HG02759 (cell line): ENCODE data around the gene KCNQ1.

Experiments
- ATAC-seq: cut with Tn5 transposase; IDR thresholded peaks from one replicate; pipeline ENCODE4 v1.9.1; 2021; ENCODE audit warnings: mild to moderate bottlenecking, moderate library complexity; ENCODE audit not compliant: unreplicated experiment

Gene KCNQ1

DNA sequence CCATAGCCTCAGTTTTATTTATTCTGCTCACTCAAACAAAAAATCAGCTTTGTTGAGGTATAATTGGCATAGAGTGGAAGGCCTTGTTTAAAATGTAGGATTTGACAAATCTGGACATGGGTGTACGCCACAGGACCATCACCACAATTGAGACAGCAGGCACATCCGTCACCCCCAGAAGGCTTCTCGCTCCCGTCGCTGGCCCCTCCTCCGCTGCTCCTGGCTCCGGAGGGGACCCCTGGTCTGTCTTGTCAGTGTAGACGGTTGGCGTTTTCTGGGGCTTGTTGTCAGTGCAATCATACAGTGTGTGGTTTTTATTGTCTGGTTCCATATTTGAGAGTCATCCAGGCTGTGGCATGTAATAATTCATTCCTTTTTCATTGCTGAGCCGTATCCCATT is 97.6 kb downstream of the KCNQ1 start:
- ATAC-seq = no peak

DNA sequence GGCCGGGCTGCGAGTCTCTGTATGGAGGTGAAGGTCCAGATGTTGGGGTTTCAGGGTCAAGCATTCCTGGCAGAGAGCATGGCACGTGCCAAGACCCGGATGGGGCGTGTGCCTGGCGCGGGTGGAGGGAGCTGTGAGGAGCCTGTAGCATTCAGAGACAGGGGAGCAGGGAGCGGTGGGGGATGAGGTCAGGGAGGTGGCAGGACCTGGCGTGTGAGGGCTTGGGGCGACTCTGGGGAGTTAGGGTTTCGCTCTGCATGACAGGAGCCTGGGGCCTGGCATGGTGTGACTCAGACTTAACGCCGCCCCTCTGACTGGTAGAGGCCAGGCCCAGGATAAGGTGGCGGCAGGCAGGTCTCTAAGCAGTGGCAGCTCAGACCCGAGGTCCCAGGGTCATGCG is 103.0 kb downstream of the KCNQ1 start:
- ATAC-seq = no peak

DNA sequence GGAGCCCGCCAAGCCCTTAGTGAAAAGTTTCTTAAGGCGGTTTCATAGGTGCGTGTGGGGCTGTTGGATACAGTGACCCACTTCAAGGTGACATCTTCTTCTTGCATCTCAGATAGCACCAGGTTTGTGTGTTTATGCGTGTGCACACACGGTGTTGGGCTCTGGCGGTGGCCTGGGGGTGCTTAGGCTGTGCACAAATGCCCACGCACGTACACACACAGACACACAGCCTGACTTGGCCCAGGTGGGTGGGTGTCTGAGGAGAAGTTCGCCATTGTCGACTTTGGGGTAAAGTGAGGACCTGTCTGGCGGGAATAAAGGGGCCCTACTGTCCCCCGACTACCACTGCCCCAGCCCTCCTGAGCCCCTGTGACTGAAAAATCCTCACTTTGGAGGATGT is 103.8 kb downstream of the KCNQ1 start:
- ATAC-seq = no peak

DNA sequence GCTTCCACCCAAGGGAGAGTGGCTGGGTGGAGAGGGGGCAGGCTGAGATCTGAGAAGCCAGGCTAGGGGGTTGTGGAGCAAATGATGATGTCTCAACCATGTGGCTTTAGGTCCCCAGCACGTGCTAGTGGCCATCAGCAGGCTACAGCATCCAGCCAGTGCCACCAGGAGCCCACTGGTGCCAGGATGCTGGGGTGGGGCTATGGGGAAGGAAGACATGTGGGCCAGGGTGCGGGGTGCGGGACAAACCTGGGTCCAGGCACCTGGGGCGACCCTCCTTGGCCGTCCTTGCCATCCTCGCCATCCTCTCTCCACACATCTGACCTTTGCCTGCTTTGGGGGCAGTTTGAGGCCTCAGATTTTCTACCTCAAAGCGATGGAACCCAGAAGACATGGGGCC is 104.3 kb downstream of the KCNQ1 start:
- no peak for ATAC-seq

DNA sequence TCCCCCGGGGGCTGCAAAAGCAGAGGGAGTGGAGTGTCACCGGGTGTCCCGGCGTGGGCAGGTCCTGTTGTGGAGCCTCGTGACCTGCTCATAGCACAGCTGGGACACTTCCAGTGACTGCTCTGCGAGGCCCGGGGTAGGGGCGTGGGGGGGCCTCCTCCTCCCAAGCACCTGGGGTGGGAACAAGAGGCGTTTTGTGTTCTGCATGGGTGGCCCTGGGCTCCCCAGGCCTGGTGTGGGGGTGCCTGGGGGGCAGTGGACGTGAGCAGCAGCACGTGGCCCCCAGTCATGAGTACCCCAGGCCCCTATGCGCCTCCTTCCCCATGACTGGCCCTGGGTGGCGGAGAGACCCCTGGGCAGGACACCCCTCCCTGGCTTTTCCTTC is 104.7 kb downstream of the KCNQ1 start:
- ATAC-seq = no peak

DNA sequence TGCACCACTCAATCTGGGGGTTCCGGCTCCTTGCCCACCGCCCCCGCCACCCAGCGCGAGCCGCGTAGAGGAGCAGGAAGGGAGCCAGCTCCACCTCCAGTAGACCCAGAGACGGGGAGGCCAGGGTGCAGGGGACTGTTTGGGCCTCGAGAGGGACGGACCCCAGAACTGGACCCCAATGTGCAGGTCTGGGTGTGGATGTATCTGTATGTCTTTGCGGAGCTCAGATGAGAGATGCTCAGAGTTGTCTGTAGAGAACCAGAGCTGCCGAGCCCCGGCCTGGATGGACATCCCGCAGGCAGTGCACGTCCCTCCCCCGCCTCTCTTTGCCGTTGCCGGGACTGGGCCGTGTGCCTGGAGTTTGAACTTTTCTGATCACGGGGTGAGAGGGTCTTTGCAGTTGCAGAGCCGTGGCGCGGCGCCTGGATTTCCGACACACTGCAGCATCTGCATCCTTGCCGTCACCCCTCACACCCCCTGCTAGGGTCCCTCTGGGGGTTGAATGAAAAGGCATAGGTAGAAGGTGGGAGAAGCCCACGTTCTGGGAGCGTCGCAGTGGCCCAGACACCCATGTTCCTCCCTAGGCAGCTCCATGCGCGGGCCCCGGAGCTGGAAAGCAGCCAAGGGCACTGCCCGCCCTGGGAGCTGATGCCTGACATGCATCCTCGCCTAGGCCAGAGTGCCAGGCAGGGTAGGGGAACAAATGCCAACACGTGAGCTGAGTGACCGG is 105.2 kb downstream of the KCNQ1 start:
- ATAC-seq = no peak

DNA sequence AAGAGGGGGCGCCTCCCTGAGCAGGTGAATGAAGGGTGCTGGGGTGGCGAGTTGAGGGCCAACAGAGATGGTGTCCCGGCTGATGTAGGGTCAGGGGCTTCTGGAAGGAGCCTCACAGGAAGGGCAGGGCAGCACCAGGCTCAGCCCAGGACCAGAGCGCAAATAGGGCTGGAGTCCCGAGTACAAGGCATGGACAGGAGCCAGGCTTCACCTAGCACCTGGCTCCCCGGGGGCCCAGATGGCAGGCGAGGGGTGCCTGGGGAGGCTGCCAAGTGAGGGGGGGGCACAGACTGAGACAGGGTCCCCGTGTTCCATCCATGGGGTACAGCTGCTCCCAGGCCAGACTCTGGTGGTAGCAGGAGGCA is 105.8 kb downstream of the KCNQ1 start:
- no peak for ATAC-seq

DNA sequence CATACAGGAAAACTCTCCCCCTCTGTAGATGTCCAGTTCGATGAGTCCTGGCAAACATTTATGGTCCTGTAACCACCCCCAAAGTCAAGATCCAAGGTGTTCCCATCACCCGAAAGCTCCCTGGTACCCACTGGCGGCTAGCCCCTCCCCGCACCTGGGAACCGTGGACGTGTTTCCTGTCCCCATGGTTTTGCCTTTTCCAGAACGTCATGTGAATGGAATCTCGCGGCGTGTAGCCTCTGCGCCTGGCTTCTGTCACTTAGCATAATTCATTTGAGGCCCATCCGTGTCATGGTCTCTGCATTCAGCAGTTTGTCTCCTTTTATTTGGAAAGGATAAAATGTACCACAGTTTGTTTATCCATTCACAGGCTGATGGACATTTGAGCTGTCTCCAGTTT is 106.3 kb downstream of the KCNQ1 start:
- ATAC-seq = no peak

DNA sequence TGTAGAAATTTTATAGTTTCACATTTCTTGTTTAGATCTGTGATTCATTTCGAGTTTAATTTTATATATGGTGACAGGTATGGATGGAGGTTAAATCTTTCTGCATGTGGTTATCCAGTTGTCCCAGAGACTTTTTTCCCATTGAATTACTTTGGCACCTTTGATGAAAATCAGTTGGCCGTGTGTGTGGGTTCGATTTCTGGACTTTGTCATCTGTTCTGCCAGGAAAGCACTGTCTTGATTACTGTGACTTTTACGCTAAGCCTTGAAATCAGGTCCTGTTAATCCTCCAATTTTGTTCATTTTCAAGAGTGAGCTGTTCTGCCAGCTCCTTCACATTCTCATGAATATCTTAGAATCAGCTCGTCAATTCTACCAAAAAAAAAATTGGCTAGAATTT is 107.4 kb downstream of the KCNQ1 start:
- no peak for ATAC-seq

DNA sequence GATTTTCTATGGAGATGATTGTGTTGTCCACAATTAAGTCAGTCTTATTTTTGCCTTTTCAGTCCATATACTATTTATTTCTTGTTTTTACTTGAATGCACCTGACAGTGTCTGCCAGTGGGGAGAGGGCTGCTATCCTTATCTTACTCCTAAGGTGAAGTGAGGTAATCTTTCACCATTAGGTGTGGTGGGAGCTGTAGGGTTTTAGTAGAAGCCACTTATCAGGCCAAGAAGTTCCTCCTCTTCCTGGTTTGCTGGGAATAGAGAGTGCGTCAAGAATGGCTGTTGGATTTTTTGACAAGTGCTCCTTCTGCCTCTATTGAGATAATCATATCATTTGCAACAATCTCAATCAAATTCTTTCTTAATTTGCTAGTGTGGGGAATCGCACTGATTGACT is 108.4 kb downstream of the KCNQ1 start:
- no peak for ATAC-seq

DNA sequence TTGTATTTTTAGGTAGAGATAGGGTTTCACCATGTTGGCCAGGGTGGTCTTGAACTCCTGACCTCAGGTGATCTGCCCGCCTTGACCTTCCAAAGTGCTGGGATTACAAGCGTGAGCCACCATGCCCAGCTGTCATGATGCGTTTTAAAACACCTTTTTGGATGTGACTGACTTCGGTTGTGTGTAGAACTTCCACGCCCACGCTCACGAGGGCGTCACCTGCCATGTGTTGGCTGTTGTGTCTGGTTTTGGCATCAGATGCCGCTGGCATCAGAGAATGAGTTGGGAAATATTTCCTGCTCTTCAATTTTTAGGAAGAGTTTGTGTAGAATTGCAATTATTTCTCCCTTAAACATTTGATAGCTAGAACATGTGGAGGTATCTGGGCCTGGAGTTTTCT is 109.1 kb downstream of the KCNQ1 start:
- ATAC-seq = no peak

DNA sequence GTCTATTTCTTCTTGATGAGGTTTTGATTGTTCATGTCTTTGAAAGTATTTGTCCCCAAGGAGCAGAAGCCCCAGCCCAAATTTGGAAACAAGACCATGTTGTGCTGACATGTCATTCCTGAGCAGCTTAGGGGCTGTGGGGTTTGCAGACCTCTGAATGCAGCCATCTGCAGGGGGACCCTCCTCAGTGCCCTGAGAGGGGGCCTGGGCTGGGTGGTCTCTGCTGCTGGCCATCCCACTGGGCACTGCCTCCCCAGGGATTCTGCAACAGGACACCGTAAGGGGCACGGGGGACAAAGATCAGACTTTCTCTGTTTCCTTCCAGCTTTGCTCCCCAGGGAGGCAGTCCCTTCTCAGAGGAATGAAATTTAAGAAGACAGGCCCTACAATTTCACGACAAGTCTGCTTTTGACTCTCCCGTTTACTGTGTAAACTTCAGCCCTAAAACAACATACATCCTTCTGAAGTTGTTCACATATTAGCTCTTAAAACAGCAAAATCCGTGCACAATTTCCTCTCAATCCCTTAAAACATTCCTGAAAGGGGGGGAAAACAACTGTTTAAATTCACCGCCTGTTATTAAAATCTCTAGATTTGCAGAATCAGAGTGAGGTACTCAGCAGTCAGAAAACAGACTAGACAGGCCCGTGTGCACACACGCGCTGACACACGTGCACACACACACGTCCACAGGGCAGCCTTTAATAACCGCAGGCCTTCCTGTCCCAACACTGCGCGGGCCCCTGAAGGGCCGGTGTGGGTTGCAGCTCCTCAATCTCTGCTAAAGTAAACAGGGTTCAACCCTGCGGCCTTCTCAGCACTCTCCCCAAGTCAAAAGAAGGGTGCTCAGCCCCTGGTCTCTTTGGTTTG is 109.8 kb downstream of the KCNQ1 start:
- ATAC-seq = no peak

DNA sequence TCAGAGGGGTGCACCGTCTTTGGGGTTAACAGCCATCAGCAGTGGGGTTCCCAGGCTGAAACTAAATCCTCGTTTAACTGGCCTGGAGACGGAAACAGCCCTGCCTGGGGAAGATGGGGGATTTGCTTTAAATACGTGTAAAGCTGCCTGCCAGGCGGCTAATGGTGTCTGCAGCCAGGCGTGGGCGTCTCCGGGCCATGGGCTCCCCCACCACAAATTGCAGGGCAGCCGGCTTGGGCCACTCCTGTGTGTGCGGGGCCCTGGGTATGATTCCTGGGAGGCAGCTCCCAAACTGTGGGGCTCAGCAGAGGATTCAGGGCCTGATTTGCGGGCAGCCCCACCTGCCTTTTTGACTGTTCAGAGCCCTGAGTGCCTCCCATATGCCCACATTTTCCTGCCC is 110.5 kb downstream of the KCNQ1 start:
- ATAC-seq = no peak

DNA sequence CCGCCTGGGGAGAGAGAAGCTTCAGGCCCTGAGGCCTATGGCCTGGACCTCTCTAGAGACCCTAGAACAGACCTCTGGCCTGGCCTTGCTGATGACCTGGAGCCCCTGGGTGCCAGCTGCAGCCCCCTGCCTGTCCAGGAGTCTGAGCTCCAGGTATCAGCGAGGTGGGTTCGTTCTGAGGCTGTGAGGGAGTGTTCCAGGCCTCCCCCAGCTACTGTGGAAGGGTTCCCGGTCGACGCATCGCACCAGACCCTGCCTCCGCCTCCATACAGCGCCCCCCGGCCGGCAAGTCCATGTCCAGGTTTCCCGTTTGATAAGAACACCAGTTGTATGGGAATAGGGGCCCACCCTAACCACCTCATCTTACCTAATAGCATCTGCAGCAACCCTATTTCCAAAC is 111.1 kb downstream of the KCNQ1 start:
- no peak for ATAC-seq

DNA sequence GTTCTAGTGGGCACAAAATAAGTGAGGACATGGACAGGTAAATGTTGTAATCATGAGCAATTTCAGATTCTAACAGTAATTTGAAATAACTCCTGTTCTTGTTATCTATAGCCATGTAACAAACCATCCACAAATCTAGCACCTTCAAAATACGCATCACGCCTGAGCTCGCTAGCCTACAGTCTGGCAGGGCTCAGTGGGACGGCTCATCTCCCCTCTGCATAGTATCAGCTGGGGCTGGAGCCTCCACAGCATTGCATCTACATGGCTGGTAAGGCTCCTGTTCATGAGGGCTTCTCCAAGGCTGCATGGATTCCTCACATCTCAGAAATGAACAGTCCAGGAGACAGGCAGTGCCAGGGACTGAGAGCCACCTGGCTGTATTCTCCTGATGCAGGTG is 112.6 kb downstream of the KCNQ1 start:
- no peak for ATAC-seq

DNA sequence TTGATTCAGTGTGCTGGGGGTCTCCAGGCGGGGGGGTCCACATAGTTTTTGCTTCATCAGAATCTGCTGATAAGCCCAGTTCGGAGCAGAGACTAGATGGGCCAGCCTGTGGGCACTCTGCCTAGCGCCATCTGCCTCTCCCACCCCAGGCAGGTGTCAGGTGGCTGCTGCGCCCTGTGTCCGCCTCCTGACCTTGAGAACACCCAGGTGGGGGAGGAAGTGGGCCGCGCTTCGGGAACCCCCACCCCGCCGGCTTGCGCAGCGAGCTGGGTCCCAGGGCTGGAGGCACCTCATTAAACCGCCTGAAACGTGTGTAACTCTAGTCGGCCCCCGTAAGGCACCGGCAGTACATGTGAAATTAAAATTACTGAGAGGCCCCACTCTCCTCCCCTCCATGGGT is 113.6 kb downstream of the KCNQ1 start:
- no peak for ATAC-seq

DNA sequence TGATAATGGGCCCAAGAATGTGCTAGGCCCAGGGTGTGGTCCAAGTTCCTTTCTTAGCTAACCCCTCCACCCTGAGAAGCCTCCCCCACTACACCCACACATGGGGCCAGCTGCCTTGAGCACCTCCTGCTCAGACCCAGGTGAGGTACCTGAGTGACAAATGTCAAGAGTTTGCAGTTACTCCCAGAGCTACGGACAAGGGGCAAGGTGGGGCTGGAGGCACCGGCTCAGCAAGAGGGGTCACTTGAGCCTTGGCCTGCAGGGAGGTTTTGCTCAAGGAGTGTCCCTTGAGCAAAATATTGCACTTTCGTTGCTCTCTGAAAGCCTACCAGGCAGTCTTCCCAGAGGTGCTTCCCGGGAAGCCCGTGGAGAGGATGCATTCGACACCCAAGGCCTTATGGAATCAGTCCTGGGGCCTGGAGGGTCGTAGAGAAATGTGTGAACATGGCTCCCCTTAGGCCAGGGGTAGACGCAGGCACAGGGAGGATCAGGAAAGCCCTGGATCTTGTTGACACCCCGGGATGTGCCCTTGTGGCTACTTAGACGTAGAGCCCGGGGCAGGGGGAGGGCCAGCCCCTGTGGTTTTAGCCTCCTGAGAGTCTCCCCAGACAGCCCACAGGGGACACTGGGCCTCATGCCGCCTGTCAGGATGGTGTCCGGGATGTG is 114.2 kb downstream of the KCNQ1 start:
- ATAC-seq = no peak

DNA sequence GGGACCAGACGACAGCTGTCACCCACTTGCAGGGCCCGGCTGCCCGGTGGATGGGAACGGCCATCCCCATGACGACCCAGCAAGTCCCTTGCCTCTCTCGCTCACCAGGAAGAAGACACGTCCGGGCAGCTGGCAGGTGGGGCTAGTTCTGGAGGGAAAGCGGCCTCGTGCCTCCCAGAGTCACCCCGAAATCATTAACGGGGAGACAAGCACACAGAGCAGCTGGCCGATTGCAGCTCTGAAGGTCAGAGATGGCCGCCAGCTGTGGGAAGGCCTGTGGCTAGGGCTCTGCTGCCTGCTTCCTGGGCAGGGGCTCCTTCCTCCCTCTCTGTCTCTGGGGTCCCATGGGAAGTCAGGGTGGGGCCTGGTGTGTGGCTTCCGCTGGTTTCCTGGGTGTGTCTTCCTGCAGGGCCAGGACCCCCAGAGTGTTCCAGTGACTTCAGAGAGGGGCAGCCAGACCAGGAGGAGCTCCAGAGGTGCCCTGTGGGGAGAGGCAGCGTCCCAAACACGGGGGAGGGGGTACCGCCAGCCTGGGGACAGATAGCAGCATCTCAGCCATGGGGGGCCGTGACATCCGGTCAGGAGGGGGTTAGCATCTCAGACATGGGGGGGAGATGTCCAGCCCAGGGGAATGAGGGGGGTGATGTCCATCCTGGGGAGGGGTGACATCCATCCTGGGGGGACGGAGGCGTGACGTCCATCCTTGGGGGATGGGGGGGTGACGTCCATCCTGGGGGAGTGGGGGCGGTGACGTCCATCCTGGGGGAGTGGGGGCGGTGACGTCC is 114.9 kb downstream of the KCNQ1 start:
- ATAC-seq = no peak

DNA sequence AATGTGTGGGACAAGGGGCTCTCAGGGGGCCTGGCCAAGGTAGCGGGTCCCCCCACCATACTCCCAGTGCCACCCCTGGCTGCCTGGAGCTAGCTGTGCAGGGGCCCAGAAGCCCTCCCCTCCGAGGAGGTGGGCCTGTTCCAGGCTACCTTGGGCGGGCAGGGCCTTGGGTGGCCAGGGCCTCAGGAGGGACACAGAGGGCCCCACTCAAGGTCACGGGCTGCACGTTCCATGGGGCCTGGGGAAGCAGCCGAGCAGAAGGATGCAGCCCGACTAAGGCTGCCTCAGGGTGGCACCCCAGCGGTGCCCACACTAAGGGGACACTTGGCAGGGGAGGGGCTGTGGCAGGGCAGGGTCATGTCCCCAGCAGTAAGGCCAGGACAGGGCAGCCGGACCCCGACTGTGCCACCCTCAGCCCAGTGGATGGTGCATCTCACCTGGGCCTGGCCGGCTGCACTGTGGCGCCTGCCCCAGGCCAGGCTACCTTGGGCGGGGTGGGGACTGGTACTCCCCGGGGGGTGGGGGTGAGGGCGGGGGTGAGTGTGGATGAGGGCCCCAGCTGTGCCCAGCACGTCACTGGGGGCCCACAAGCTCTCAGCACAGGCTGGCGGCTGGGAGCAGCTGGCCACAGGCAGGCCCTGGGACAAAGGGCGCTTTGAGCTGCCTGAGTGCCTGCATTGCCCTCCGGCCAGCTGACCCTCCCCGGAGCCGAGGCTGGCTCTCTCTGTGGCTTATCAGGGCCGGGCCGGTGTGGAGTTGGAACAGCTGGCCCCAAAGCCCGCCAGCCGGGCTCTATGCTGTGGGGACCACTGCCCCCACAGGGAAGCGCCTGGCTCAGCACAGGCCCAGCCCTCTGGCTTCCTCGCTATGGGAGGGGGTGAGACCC is 117.1 kb downstream of the KCNQ1 start:
- ATAC-seq = no peak

DNA sequence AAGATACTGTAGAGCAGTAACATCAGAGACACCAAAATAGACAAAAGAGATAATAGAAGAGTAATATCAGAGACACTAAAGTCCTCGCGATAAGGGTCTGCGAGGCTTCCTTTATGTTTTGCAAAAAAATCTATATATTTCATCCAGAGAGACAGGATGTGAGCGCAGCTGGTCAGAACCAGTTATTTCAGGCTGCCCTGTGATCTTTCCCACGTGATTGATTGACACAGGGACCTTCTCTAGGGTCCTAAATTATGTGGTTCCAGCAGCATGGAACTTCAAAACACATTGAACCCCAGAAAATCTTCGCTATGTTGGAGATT is 118.0 kb downstream of the KCNQ1 start:
- ATAC-seq = no peak
